ENCODE measurements around the gene UQCC5. TPM values are rescaled to one million over a fixed set of nuclear protein-coding genes. Genes with fewer than 3 reads are reported as not detected.
A peak's percentile ranks its signal among the peaks of the same experiment; 100 is the strongest.

UQCC5 gene
- total RNA-seq, 1 donor from 2014 or later: 18.6 TPM

DNA sequence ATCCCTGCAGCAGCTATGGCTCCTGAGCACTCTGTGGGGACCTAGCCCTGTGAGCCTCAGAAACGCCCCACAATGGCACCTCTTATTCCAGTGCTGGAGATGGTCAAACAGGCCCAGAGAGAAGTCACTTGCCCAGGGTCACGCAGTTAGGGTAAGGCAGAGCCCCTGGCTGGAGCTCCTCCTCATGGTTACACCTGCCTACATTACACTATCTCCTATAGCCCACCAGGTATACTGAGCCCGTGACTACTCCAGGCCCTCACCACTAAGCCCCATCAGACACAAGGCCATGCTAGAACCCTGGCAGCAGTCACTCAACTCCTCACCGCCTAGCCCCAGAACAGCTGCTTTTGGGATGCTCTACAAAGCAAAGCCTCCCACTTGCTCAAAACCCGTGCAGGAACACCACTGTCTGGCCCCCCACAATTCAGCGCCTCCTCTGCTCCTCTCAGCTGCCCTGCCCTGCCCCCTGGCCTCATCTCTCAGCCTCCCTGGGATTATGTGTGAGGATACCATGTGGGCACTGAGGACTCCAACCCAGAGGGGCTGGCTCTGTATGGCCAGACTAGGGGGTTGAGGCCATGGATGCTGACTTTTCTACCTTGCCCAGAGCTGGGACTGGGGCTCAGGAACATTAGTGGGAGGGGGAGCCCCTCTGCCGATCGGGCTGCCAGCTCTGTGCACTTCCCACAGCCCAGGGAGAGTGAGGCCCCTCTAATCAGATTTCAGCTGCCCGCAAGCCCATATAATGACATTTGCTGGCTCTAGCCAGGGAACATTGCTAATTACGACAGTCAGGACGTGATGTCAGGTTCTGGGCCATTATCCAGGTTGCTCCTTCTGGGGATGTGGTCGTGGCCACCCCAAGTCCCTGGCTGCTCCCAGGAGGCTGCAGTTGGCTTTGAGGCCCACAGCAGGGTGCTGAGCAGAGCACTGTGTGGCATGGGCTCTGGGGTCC, 6.8 kb upstream of the UQCC5 start:
- H3K4me3 Mint-ChIP-seq (ENCODE audit: unreplicated experiment): no peak overlapping the region
- H3K9me3 Mint-ChIP-seq (ENCODE audit: unreplicated experiment): no peaks in the 10 kb centered on the region
- peaks cover 16% of the 10 kb centered on the region for H3K4me1 Mint-ChIP-seq (ENCODE audit: unreplicated experiment)
- TF ChIP-seq, protein P1, sequence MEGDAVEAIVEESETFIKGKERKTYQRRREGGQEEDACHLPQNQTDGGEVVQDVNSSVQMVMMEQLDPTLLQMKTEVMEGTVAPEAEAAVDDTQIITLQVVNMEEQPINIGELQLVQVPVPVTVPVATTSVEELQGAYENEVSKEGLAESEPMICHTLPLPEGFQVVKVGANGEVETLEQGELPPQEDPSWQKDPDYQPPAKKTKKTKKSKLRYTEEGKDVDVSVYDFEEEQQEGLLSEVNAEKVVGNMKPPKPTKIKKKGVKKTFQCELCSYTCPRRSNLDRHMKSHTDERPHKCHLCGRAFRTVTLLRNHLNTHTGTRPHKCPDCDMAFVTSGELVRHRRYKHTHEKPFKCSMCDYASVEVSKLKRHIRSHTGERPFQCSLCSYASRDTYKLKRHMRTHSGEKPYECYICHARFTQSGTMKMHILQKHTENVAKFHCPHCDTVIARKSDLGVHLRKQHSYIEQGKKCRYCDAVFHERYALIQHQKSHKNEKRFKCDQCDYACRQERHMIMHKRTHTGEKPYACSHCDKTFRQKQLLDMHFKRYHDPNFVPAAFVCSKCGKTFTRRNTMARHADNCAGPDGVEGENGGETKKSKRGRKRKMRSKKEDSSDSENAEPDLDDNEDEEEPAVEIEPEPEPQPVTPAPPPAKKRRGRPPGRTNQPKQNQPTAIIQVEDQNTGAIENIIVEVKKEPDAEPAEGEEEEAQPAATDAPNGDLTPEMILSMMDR (IDR thresholded peaks at IDR 0.05): no peak
- H3K27ac Mint-ChIP-seq (ENCODE audit: unreplicated experiment): no peak overlapping the region
- no peak for DNase-seq (ENCODE audit: extremely low spot score, unreplicated experiment)
- H3K36me3 Mint-ChIP-seq (ENCODE audit: unreplicated experiment): peaks cover 13% of the 10 kb centered on the region
- H3K27me3 Mint-ChIP-seq (ENCODE audit: unreplicated experiment): no peaks in the 10 kb centered on the region

DNA sequence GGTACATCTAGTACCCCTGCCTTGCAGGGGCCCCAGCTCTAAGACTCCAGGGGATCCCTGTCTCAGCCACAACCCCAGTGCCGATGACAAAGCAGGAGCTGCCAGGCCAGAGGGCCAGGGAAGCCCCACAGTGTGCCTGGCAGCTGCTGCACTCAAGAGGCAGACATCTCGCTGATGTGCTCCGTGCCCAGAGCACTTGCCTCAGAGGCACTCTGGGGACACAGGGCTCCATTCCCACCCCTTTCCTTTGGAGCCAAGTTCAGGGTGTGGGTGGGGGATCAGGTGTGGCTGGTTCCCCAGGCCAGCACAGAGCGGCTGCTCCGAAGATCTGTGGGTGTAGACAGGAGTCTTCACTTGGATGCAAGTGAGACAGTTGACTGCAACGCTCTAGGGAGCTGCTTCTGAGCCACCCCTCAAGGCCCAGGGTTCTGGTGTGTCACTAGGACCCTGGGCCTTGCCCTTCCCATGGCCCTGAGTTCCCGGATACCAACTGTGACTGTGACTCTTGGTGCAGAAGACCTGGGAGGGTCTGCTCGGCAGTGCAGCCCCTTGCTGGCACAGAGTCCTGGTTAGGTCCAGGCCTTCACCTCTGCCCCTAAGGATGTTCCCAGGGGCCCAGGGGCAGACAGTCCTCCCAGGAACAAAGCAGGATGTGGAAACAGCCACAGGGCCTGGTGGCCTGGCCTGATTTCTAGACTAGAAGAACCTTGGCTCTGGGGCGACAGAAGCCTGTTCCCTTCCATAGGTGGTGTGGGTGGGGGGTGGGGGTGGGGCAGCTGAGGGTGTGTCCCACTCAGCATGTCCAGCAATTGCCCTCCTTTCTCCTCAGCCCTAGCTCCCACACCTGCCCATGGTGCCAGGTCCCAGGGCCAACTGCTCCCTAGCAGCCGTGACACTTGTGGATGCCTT, 5.2 kb upstream of the UQCC5 start:
- DNase-seq (ENCODE audit: extremely low spot score, unreplicated experiment): peak; percentile 59
- no peak overlapping the region for H3K27ac Mint-ChIP-seq (ENCODE audit: unreplicated experiment)

DNA sequence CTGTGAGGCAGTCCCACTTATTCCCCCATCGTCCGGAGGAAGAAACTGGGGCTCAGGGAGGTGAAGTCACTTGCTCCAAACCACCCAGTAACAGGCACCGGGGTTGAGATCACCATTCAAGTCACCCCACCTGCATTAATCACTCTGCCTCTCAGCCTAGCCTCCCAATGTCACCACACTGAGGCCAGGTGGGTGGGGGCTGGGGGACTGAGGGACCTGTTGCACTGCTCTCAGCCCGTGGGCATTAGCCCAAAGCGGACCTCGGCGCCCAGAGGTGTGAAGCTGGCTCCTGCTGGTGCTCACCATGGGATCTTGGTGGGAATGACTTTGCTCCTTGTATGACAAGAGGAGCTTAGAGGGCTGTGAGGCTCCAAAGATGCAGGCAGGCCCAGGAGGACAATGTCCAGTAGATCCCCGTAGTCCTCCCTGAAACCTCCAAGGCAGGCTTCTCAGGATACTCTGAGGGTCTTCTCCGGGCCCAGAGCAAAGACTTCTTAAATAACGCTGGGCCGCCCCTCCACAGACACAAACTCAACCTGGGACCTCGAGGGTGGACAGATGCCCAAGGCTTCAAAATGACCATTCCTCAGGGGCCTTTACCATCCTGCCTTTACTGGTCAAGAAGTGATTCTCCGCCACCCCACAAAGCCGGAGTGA, 4.4 kb upstream of the UQCC5 start:
- Mint-ChIP-seq H3K36me3 (ENCODE audit: unreplicated experiment) (peaks cover 15% of the 10 kb centered on the region), H3K4me3 (ENCODE audit: unreplicated experiment) (peak overlapping the region; percentile 81), H3K27ac (ENCODE audit: unreplicated experiment) (peak overlapping the region; percentile 75), H3K27me3 (ENCODE audit: unreplicated experiment) (no peaks in the 10 kb centered on the region), H3K9me3 (ENCODE audit: unreplicated experiment) (no peaks in the 10 kb centered on the region), H3K4me1 (ENCODE audit: unreplicated experiment) (peaks cover 26% of the 10 kb centered on the region)
- TF ChIP-seq, protein P1 (IDR thresholded peaks at IDR 0.05): no peak
- peak; percentile 80 for DNase-seq (ENCODE audit: extremely low spot score, unreplicated experiment)

More for the DNA sequence above, 5.2 kb upstream of the UQCC5 start:
- peaks cover 13% of the 10 kb centered on the region for H3K36me3 Mint-ChIP-seq (ENCODE audit: unreplicated experiment)
- H3K9me3 Mint-ChIP-seq (ENCODE audit: unreplicated experiment): no peaks in the 10 kb centered on the region
- H3K4me1 Mint-ChIP-seq (ENCODE audit: unreplicated experiment): peaks cover 26% of the 10 kb centered on the region
- TF ChIP-seq, protein P1 (IDR thresholded peaks at IDR 0.05): no peak
- H3K27me3 Mint-ChIP-seq (ENCODE audit: unreplicated experiment): no peaks in the 10 kb centered on the region
- no peak overlapping the region for H3K4me3 Mint-ChIP-seq (ENCODE audit: unreplicated experiment)

DNA sequence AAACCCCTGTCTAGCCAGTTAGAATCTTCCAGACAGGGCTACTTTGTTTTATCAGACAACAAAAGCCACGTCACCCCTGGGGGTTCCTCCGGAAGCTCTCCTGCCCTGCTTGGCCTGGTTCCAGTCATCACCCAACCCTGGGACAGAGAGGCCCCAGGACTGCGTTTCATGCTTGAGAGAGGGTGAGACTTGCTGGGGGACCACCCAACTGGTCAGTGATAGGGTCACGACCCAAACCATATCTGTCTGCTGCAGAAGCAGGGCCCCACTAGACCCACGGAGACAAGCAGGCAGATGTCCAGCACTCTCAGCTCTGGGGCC, 3.9 kb upstream of the UQCC5 start:
- H3K4me3 Mint-ChIP-seq (ENCODE audit: unreplicated experiment): peak overlapping the region; percentile 81
- H3K36me3 Mint-ChIP-seq (ENCODE audit: unreplicated experiment): peaks cover 14% of the 10 kb centered on the region
- H3K4me1 Mint-ChIP-seq (ENCODE audit: unreplicated experiment): peaks cover 30% of the 10 kb centered on the region
- peak overlapping the region; percentile 75 for H3K27ac Mint-ChIP-seq (ENCODE audit: unreplicated experiment)
- H3K27me3 Mint-ChIP-seq (ENCODE audit: unreplicated experiment): no peaks in the 10 kb centered on the region
- TF ChIP-seq, protein P1 (IDR thresholded peaks at IDR 0.05): no peak
- no peaks in the 10 kb centered on the region for H3K9me3 Mint-ChIP-seq (ENCODE audit: unreplicated experiment)
- peak; percentile 80 for DNase-seq (ENCODE audit: extremely low spot score, unreplicated experiment)
